IMR-90 (cell line): Measurements from ENCODE around the gene CXCL16. TPM values are rescaled to one million over a fixed set of nuclear protein-coding genes. Genes with fewer than 3 reads are reported as not detected.

Experiments
- ATAC-seq: fragments of 200-7000 bp; cut with Tn5 transposase; 2 replicates; pipeline ENCODE4 v1.9.1; 2020; ENCODE audit warnings: low read depth, mild to moderate bottlenecking, moderate library complexity
- BruUV-seq: library from RNA; stranded (reverse); fragments of 400-500 nt; replicated peaks from 2 replicates; lab custom pipeline; 2021; lab: Mats Ljungman, UMichigan
- CTCF ChIA-PET: fragments of 300-600 bp; formaldehyde crosslinking; extraction: SDS; loops from one replicate; lab custom pipeline; 2021; ENCODE audit warnings: antibody characterized with exemption; lab: Yijun Ruan, JAX
- POLR2A ChIA-PET: fragments of 300-600 bp; sonication (Branson Sonifier 250); formaldehyde crosslinking; loops from one replicate; lab custom pipeline; 2022; ENCODE audit warnings: antibody characterized with exemption; ENCODE audit not compliant: unreplicated experiment; lab: Charles Lee
- DNase-seq: peaks from one replicate; pipeline ENCODE4 v3.0.0; 2013
- H2AFZ ChIP-seq: replicated peaks from 2 replicates; pipeline ENCODE3; 2013; ENCODE audit warnings: low read length, mild to moderate bottlenecking; ENCODE audit not compliant: poor library complexity
- H2AK5ac ChIP-seq: 2 replicates; pipeline ENCODE4 v1.6.1; 2013; ENCODE audit warnings: low read depth, low read length, inconsistent platforms
- H2AK9ac ChIP-seq: replicated peaks from 2 replicates; pipeline ENCODE3; 2013; ENCODE audit warnings: mild to moderate bottlenecking, low read depth, low read length, moderate library complexity; ENCODE audit not compliant: poor library complexity
- H2BK120ac ChIP-seq: 2 replicates; pipeline ENCODE4 v1.6.1; 2013; ENCODE audit warnings: low read depth, low read length, inconsistent platforms
- H2BK15ac ChIP-seq: 3 replicates; pipeline ENCODE4 v1.6.1; 2013; ENCODE audit warnings: low read depth, low read length, inconsistent platforms
- H2BK20ac ChIP-seq: 2 replicates; pipeline ENCODE4 v1.6.1; 2013; ENCODE audit warnings: low read depth, mild to moderate bottlenecking, inconsistent platforms, low read length, moderate library complexity
- H2BK5ac ChIP-seq: 2 replicates; pipeline ENCODE4 v1.6.1; 2013; ENCODE audit warnings: mild to moderate bottlenecking, low read depth, low read length, inconsistent platforms; ENCODE audit not compliant: poor library complexity, severe bottlenecking
- H3K14ac ChIP-seq: replicated peaks from 2 replicates; pipeline ENCODE4 v1.6.1; 2013; ENCODE audit warnings: low read depth, low read length, inconsistent platforms
- H3K18ac ChIP-seq: 2 replicates; pipeline ENCODE4 v1.6.1; 2013; ENCODE audit warnings: low read depth, low read length, control low read depth
- H3K23ac ChIP-seq: 2 replicates; pipeline ENCODE4 v1.6.1; 2013; ENCODE audit warnings: low read depth, low read length, inconsistent platforms
- H3K27ac ChIP-seq: 2 replicates; pipeline ENCODE4 v1.5.1; 2013; ENCODE audit warnings: mild to moderate bottlenecking, control low read depth, low read length; ENCODE audit not compliant: insufficient read depth
- H3K27me3 ChIP-seq: 2 replicates; pipeline ENCODE4 v1.6.1; 2013; ENCODE audit warnings: low read length; ENCODE audit not compliant: control insufficient read depth, insufficient read depth
- H3K36me3 ChIP-seq: 2 replicates; pipeline ENCODE4 v1.6.1; 2013; ENCODE audit warnings: low read length, mixed read lengths; ENCODE audit not compliant: control insufficient read depth, insufficient read depth
- H3K4ac ChIP-seq: 2 replicates; pipeline ENCODE4 v1.6.1; 2013; ENCODE audit warnings: low read depth, low read length, inconsistent platforms
- H3K4me1 ChIP-seq: 2 replicates; pipeline ENCODE4 v1.6.1; 2013; ENCODE audit warnings: low read length, mixed read lengths; ENCODE audit not compliant: control insufficient read depth, insufficient read depth
- H3K4me2 ChIP-seq: 2 replicates; pipeline ENCODE4 v1.6.1; 2013; ENCODE audit warnings: low read depth, mild to moderate bottlenecking, control low read depth, low read length, moderate library complexity
- H3K4me3 ChIP-seq: 2 replicates; pipeline ENCODE4 v1.5.1; 2013; ENCODE audit warnings: low read depth, mild to moderate bottlenecking, control low read depth, low read length, moderate library complexity; ENCODE audit not compliant: insufficient read depth
- H3K56ac ChIP-seq: 2 replicates; pipeline ENCODE4 v1.6.1; 2013; ENCODE audit warnings: low read length, inconsistent platforms; ENCODE audit not compliant: insufficient read depth; ENCODE audit errors: extremely low read depth
- H3K79me1 ChIP-seq, 2 experiments: 2 replicates each; pipeline ENCODE4 v1.6.1; 2013; ENCODE audit warnings: low read length in 2 of 2, inconsistent platforms in 1 of 2, low read depth in 1 of 2
- H3K9ac ChIP-seq: 2 replicates; pipeline ENCODE4 v1.6.1; 2013; ENCODE audit warnings: low read depth, low read length, control low read depth
- H3K9me1 ChIP-seq: 2 replicates; pipeline ENCODE4 v1.6.1; 2013; ENCODE audit warnings: low read length, inconsistent platforms; ENCODE audit not compliant: insufficient read depth
- H3K9me3 ChIP-seq: 2 replicates; pipeline ENCODE4 v1.6.1; 2013; ENCODE audit warnings: low read length; ENCODE audit not compliant: control insufficient read depth, insufficient read depth
- H4K20me1 ChIP-seq: 2 replicates; pipeline ENCODE4 v1.6.1; 2013; ENCODE audit warnings: low read length, inconsistent platforms; ENCODE audit not compliant: insufficient read depth
- H4K5ac ChIP-seq: 2 replicates; pipeline ENCODE4 v1.6.1; 2013; ENCODE audit warnings: mild to moderate bottlenecking, low read depth, low read length, control low read depth
- H4K8ac ChIP-seq, 2 experiments: 2 replicates each; pipeline ENCODE4 v1.6.1; 2013; ENCODE audit warnings: low read depth in 2 of 2, low read length in 2 of 2, control low read depth in 1 of 2, inconsistent platforms in 1 of 2
- H4K91ac ChIP-seq: 2 replicates; pipeline ENCODE4 v1.6.1; 2013; ENCODE audit warnings: low read depth, low read length, inconsistent platforms; ENCODE audit not compliant: insufficient read depth
- BHLHE40 ChIP-seq: fragments of 150-350 bp; IDR thresholded peaks from 2 replicates; pipeline ENCODE4 v1.6.1; 2016; ENCODE audit warnings: mild to moderate bottlenecking, low read depth, low read length
- CEBPB ChIP-seq: IDR thresholded peaks from 2 replicates; pipeline ENCODE4 v1.6.1; 2012; ENCODE audit warnings: low read depth, low read length, improper control_type of control experiment
- FOS ChIP-seq: fragments of 150-350 bp; IDR thresholded peaks from 2 replicates; pipeline ENCODE4 v1.6.1; 2016; ENCODE audit warnings: low read depth, low read length
- MAFK ChIP-seq: IDR thresholded peaks from 2 replicates; pipeline ENCODE4 v1.6.1; 2012; ENCODE audit warnings: low read depth, low read length, improper control_type of control experiment
- MXI1 ChIP-seq: IDR thresholded peaks from 2 replicates; pipeline ENCODE4 v1.6.1; 2012; ENCODE audit warnings: low read depth, mild to moderate bottlenecking, low read length, moderate library complexity, borderline replicate concordance
- POLR2A ChIP-seq: IDR thresholded peaks from 2 replicates; pipeline ENCODE4 v1.6.1; 2012; ENCODE audit warnings: mild to moderate bottlenecking, low read depth, low read length
- RCOR1 ChIP-seq: IDR thresholded peaks from 2 replicates; pipeline ENCODE4 v1.6.1; 2012; ENCODE audit warnings: mild to moderate bottlenecking, low read length, improper control_type of control experiment; ENCODE audit not compliant: insufficient replicate concordance
- RFX5 ChIP-seq: IDR thresholded peaks from 2 replicates; pipeline ENCODE4 v1.8.0; 2012; ENCODE audit warnings: low read depth, mild to moderate bottlenecking, low read length, moderate library complexity
- SMC3 ChIP-seq: fragments of 150-350 bp; IDR thresholded peaks from 2 replicates; pipeline ENCODE4 v1.6.1; 2016; ENCODE audit warnings: low read depth, mild to moderate bottlenecking, antibody characterized with exemption, low read length, moderate library complexity
- USF2 ChIP-seq: fragments of 150-350 bp; IDR thresholded peaks from 2 replicates; pipeline ENCODE4 v1.6.1; 2017; ENCODE audit warnings: mild to moderate bottlenecking, antibody characterized with exemption, low read length, low read depth
- WGBS, 2 experiments: methylation state at CpG; one replicate each; pipeline versions ENCODE4 v1.1.5 to v1.1.7; 2013; ENCODE audit warnings: missing lambda C conversion rate in 2 of 2; ENCODE audit not compliant: insufficient read length in 1 of 2; ENCODE audit errors: extremely low coverage in 2 of 2; 5-methylcytosine and 5-hydroxymethylcytosine counted together
- dilution Hi-C: fragments of 300-500 bp; cut with HindIII; formaldehyde crosslinking; loops from one replicate; pipeline ENCODE4 v1.14.3; 2018; ENCODE audit warnings: low sequenced_read_pairs; ENCODE audit not compliant: unreplicated experiment
- in situ Hi-C: fragments of 300-500 bp; cut with MboI; formaldehyde crosslinking; loops from 3 replicates; pipeline ENCODE4 v1.14.3; 2019; ENCODE audit warnings: low sequenced_read_pairs, inconsistent platforms, mixed read lengths
- intact Hi-C: fragments of 100-400 bp; cut with micrococcal nuclease; formaldehyde crosslinking; loops from 2 replicates; pipeline ENCODE4 v1.10.0; 2022
- polyA plus RNA-seq, 3 experiments: library from polyadenylated mRNA; depleted of rRNA; stranded (reverse); fragments of >200 nt; gene quantifications; 2 replicates each; pipeline ENCODE4 v1.2.3, GENCODE V29; 2012; ENCODE audit warnings: low replicate concordance in 1 of 3
- total RNA-seq: library from RNA; depleted of rRNA; stranded (reverse); fragments of >200 nt; gene quantifications from 2 replicates; pipeline ENCODE4 v1.2.3, GENCODE V29; 2012

Gene CXCL16
- total and polyA plus RNA-seq, 2 of the 4 experiments (the other 2 are of a cell fraction), result 0.36 to 1.6 TPM

- 69% methylated on average over 15 of the region's 20 CpGs; no CpG with 5 or more reads in 1 of the 2 experiments for WGBS, 2 experiments
- DNase-seq (peak; percentile 80), ATAC-seq (peak; percentile 90)
- POLR2A ChIA-PET, result no interaction called here
- no peaks in the 10 kb centered on the region for H3K9me3 ChIP-seq
- peak overlapping the region; percentile 12; the same call in 1 of the 2 replicates for H2BK20ac ChIP-seq
- no peak overlapping the region for H3K56ac ChIP-seq
- H3K27ac ChIP-seq, result no peak overlapping the region
- peaks cover 5% of the 10 kb centered on the region for H3K9me1 ChIP-seq
- dilution Hi-C loops (no loop called here), intact Hi-C loops (no loop called here), in situ Hi-C loops (no loop called here)
- peak overlapping the region; percentile 65 for H2AFZ ChIP-seq
- no peak overlapping the region for H4K8ac ChIP-seq
- H3K27me3 ChIP-seq, result peaks cover 6% of the 10 kb centered on the region
- peak overlapping the region; percentile 4; the same call in 1 of the 2 replicates for H3K4me2 ChIP-seq
- H2AK5ac ChIP-seq, result no peak overlapping the region
- CTCF ChIA-PET, result no interaction called here
- peaks cover 5% of the 10 kb centered on the region for H3K4me1 ChIP-seq
- H3K4ac ChIP-seq, result no peak overlapping the region; the same call in 1 of the 2 replicates
- H3K9ac ChIP-seq, result no peak overlapping the region
- H3K36me3 ChIP-seq, result peaks cover 2% of the 10 kb centered on the region; the same call in 1 of the 2 replicates
- 0 out of 2 replicates have a peak overlapping the region, but pooled peaks have one; percentile 11 for H3K14ac ChIP-seq
- peak overlapping the region; percentile 87 for H2AK9ac ChIP-seq
- H2BK5ac ChIP-seq, result no peak overlapping the region
- TF ChIP-seq MXI1, result no peak
- no peak for TF ChIP-seq USF2
- TF ChIP-seq POLR2A, result no peak
- peak; percentile 87 for TF ChIP-seq RCOR1
- peak; percentile 92 for TF ChIP-seq BHLHE40
- TF ChIP-seq SMC3, result no peak
- TF ChIP-seq MAFK, result peak; percentile 1; the same call in 1 of the 2 replicates
- no peak for TF ChIP-seq RFX5
- no peak for TF ChIP-seq CEBPB
- TF ChIP-seq FOS, result 0 out of 2 replicates have a peak, but pooled peaks have one; percentile 23
- no peak overlapping the region for H3K18ac ChIP-seq
- H4K5ac ChIP-seq, result no peak overlapping the region
- no peak overlapping the region for H3K23ac ChIP-seq
- H4K20me1 ChIP-seq, result 0 out of 2 replicates have a peak, but pooled peaks cover 3% of the 10 kb centered on the region
- H3K79me1 ChIP-seq, result no peaks in the 10 kb centered on the region
- H3K4me3 ChIP-seq, result no peak overlapping the region
- no peak overlapping the region for H4K91ac ChIP-seq
- no peak overlapping the region for H2BK15ac ChIP-seq
- no TSS peak for BruUV-seq
- H2BK120ac ChIP-seq, result no peak overlapping the region
Observed at GRCh38 chr17:4721203-4722135, 18.3 kb downstream of the CXCL16 start.
